ENCODE measurements around the gene RCAN2.

DNA sequence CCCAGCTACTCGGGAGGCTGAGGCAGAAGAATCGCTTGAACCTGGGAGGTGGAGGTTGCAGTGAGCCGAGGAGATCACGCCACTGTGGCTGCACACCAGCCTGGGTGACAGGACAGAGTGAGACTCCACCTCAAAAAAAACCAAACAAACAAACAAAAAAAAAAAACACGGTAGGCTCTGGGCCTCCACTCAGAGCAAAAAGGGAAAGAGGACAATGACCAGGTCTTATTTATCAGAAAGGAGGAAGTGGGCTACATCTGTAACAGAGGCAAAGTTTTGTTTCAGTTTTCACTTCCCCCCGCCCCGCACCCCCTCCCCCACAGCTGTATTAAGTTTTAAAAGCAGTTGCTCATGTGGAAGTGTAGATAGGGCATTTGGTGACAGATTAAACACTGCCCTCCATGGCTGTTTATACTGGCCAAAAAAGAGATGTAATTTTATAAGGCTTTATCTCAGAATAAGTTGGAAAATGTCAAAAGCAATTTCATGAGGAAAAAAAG lies 114.6 kb downstream of the RCAN2 start:
- TF ChIP-seq POLR2A (IDR thresholded peaks at IDR 0.05): no peak
- TF ChIP-seq, protein P1, sequence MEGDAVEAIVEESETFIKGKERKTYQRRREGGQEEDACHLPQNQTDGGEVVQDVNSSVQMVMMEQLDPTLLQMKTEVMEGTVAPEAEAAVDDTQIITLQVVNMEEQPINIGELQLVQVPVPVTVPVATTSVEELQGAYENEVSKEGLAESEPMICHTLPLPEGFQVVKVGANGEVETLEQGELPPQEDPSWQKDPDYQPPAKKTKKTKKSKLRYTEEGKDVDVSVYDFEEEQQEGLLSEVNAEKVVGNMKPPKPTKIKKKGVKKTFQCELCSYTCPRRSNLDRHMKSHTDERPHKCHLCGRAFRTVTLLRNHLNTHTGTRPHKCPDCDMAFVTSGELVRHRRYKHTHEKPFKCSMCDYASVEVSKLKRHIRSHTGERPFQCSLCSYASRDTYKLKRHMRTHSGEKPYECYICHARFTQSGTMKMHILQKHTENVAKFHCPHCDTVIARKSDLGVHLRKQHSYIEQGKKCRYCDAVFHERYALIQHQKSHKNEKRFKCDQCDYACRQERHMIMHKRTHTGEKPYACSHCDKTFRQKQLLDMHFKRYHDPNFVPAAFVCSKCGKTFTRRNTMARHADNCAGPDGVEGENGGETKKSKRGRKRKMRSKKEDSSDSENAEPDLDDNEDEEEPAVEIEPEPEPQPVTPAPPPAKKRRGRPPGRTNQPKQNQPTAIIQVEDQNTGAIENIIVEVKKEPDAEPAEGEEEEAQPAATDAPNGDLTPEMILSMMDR (IDR thresholded peaks at IDR 0.05): no peak
- no peak for TF ChIP-seq POLR2AphosphoS5 (IDR thresholded peaks at IDR 0.05)

Measured in upper lobe of left lung (tissue), 4 donors.